ENCODE results near the gene FSTL5. TPM values are rescaled to one million over a fixed set of nuclear protein-coding genes. Genes with fewer than 3 reads are reported as not detected.

Gene FSTL5
- total RNA-seq, 1 experiment from 2014 or later: 1.9 TPM

DNA sequence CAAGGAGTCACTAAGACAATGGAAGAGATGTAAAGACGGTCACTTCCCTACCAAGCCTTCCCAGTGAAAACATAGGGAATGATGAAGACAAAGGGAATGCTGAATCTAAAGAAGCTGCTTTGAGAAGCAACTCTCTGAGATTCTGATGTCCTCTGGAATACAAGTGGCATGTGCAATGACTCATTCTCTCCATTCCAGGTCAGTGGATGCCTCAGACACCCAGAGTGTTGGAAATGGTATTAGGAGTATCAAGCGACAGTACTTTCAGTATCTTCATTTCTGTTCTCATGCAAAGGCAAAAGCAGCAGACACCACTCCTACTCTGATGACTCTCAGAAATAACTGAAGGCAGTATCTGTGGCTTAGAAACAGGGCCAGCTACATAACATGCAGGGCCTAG, 102.6 kb downstream of the FSTL5 start:
- Histone ChIP-seq H3K36me3 (ENCODE audit: control insufficient read depth, insufficient read depth, low read length) (no peaks in the 10 kb centered on the region), H3K9me3 (no peaks in the 10 kb centered on the region), H3K4me3 (ENCODE audit: low read depth, low read length) (no peak overlapping the region), H3K4me1 (no peaks in the 10 kb centered on the region), H3K27me3 (replicated peaks; ENCODE audit: control insufficient read depth, insufficient read depth, low read length) (no peaks in the 10 kb centered on the region)
- DNase-seq: no peak
- Mint-ChIP-seq H3K27me3 (ENCODE audit: insufficient read depth, unreplicated experiment) (no peaks in the 10 kb centered on the region), H3K27ac (ENCODE audit: unreplicated experiment) (no peak overlapping the region), H3K4me1 (ENCODE audit: low read depth, unreplicated experiment) (no peaks in the 10 kb centered on the region), H3K36me3 (ENCODE audit: insufficient read depth, unreplicated experiment) (no peaks in the 10 kb centered on the region), H3K4me3 (ENCODE audit: unreplicated experiment) (no peak overlapping the region), H3K9me3 (ENCODE audit: unreplicated experiment) (no peaks in the 10 kb centered on the region)
- BruUV-seq (replicated peaks): no TSS peak
- TF ChIP-seq, protein P1, sequence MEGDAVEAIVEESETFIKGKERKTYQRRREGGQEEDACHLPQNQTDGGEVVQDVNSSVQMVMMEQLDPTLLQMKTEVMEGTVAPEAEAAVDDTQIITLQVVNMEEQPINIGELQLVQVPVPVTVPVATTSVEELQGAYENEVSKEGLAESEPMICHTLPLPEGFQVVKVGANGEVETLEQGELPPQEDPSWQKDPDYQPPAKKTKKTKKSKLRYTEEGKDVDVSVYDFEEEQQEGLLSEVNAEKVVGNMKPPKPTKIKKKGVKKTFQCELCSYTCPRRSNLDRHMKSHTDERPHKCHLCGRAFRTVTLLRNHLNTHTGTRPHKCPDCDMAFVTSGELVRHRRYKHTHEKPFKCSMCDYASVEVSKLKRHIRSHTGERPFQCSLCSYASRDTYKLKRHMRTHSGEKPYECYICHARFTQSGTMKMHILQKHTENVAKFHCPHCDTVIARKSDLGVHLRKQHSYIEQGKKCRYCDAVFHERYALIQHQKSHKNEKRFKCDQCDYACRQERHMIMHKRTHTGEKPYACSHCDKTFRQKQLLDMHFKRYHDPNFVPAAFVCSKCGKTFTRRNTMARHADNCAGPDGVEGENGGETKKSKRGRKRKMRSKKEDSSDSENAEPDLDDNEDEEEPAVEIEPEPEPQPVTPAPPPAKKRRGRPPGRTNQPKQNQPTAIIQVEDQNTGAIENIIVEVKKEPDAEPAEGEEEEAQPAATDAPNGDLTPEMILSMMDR (IDR thresholded peaks at IDR 0.05; ENCODE audit: insufficient read depth in 1 of 2, low read depth in 1 of 2, low read length in 1 of 2, severe bottlenecking in 1 of 2, unreplicated experiment in 1 of 2): no peak
- ChIA-PET POLR2A (no interaction called here), CTCF (no interaction called here)
- intact Hi-C loops (cut with micrococcal nuclease; ENCODE audit: unreplicated experiment): no loop called here

DNA sequence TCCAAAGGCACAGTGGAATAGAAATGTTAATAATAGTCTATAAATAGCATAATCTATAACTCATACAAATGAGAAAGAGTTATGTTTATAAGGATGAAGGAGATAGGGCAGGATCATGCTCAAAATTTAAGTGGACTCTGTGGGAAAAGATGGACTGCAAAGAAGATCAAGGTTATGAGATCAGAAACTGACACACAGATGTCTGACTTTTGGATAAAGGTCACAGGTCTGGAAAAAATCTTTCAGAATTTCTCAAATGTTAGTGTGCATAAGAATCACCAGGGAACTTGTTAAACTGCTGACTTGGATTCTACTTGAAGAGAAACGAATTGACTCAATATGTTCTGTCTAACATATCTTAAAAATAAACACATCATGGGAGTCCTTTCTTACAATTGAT, 104.1 kb downstream of the FSTL5 start:
- Histone ChIP-seq H3K27me3 (replicated peaks; ENCODE audit: control insufficient read depth, insufficient read depth, low read length) (no peaks in the 10 kb centered on the region), H3K9me3 (no peaks in the 10 kb centered on the region), H3K36me3 (ENCODE audit: control insufficient read depth, insufficient read depth, low read length) (no peaks in the 10 kb centered on the region), H3K4me1 (no peaks in the 10 kb centered on the region), H3K4me3 (ENCODE audit: low read depth, low read length) (no peak overlapping the region)
- no peak overlapping the region for H3K27ac Mint-ChIP-seq (ENCODE audit: unreplicated experiment)
- ChIA-PET CTCF (no interaction called here), POLR2A (no interaction called here)
- TF ChIP-seq, protein P1 (IDR thresholded peaks at IDR 0.05; ENCODE audit: insufficient read depth in 1 of 2, low read depth in 1 of 2, low read length in 1 of 2, severe bottlenecking in 1 of 2, unreplicated experiment in 1 of 2): no peak
- H3K27me3 Mint-ChIP-seq (ENCODE audit: insufficient read depth, unreplicated experiment): no peaks in the 10 kb centered on the region
- H3K9me3 Mint-ChIP-seq (ENCODE audit: unreplicated experiment): no peaks in the 10 kb centered on the region
- no peaks in the 10 kb centered on the region for H3K36me3 Mint-ChIP-seq (ENCODE audit: insufficient read depth, unreplicated experiment)
- no peak overlapping the region for H3K4me3 Mint-ChIP-seq (ENCODE audit: unreplicated experiment)
- no peaks in the 10 kb centered on the region for H3K4me1 Mint-ChIP-seq (ENCODE audit: low read depth, unreplicated experiment)
- DNase-seq: no peak
- intact Hi-C loops (cut with micrococcal nuclease; ENCODE audit: unreplicated experiment): no loop called here
- BruUV-seq (replicated peaks): no TSS peak

DNA sequence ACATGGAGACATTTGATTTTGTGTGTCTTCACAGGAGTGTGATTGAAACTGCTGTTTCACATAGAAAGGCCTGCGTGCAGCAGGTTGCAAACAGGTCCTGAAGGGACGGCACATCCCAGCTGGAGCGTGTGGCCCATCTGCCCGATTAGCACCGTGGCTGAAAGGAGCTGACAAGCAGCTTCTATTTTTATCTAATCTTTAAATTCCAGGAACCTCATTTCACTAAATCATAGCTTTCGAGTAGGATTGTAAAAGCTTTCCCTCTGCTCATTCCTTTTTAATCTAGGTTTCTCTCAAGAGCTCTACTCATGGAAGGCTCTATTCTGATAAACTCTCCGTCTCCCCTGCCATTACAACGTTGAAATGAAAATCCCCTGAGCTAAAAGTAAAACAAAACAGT, 106.8 kb downstream of the FSTL5 start:
- Histone ChIP-seq H3K36me3 (ENCODE audit: control insufficient read depth, insufficient read depth, low read length) (no peaks in the 10 kb centered on the region), H3K4me3 (ENCODE audit: low read depth, low read length) (no peak overlapping the region), H3K4me1 (no peaks in the 10 kb centered on the region), H3K9me3 (no peaks in the 10 kb centered on the region), H3K27me3 (replicated peaks; ENCODE audit: control insufficient read depth, insufficient read depth, low read length) (no peaks in the 10 kb centered on the region)
- H3K9me3 Mint-ChIP-seq (ENCODE audit: unreplicated experiment): no peaks in the 10 kb centered on the region
- POLR2A ChIA-PET: no interaction called here
- no peak overlapping the region for H3K27ac Mint-ChIP-seq (ENCODE audit: unreplicated experiment)
- intact Hi-C loops (cut with micrococcal nuclease; ENCODE audit: unreplicated experiment): no loop called here
- no peaks in the 10 kb centered on the region for H3K27me3 Mint-ChIP-seq (ENCODE audit: insufficient read depth, unreplicated experiment)
- no peaks in the 10 kb centered on the region for H3K36me3 Mint-ChIP-seq (ENCODE audit: insufficient read depth, unreplicated experiment)
- no peak for DNase-seq
- no peak overlapping the region for H3K4me3 Mint-ChIP-seq (ENCODE audit: unreplicated experiment)
- CTCF ChIA-PET: no interaction called here
- TF ChIP-seq, protein P1 (IDR thresholded peaks at IDR 0.05; ENCODE audit: insufficient read depth in 1 of 2, low read depth in 1 of 2, low read length in 1 of 2, severe bottlenecking in 1 of 2, unreplicated experiment in 1 of 2): no peak
- BruUV-seq (replicated peaks): no TSS peak
- no peaks in the 10 kb centered on the region for H3K4me1 Mint-ChIP-seq (ENCODE audit: low read depth, unreplicated experiment)
